Limb (tissue), 2 donors: Measurements from ENCODE around the gene ARHGEF9.
"Not testable (repeated sequence)": the region's sequence is repeated elsewhere in the genome, so short reads cannot be mapped to it uniquely, and the experiment has no call there.

Experiments used
- DNase-seq, 2 donors: peaks; one replicate each; pipeline ENCODE4 v3.0.0-alpha.2; 2016; ENCODE audit errors: extremely low spot score in 2 of 2

ARHGEF9 gene

DNA sequence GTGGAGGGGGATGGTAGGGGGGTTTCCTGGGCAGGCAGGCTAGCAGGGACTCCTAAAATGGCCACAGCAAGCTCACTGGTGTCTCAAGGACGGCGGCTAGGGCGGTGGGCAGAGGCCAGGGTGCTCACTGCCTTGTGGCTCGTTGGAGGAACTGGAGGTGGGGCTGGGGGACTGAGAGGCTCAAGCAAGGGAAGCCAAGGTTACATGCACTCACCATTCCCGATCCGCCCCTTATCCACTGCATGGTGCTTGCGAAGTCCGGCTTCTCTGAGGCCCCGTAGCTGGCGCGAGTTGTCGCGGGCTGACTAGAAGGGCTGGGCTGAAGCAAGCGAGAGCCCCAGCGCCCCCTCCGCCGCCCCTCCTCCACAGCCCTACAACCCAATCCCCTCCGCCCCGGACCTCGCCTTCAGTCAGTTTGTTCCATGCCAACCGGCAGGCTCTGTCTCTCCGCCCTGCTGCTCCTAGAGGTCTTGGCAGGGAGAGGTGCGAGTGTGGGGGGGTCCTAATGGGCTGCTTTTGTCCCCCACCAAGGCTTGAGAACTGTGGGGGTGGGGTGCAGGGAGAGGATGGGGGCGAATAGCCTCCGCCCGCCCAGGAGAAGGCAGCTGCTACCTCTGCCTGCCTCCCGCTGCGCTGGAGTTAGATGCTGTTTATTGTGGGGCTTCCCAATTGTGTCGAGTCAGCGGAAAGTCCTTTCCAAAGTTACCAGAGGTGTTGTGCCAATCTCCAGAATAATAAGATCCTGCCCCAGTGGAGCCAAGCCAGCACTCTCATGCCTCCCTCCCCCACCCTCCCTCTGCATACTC lies at the start of gene ARHGEF9:
TSS of gene ARHGEF9 (minus strand) at position 313 of the 806 bp plus-strand sequence. CDS start at position 244, 69 bp downstream.
- peak; percentile 32 to 76 for DNase-seq

GRCh38 chrX:63825446-63825845 lies 40.4 kb upstream of the ARHGEF9 start:
- not testable (repeated sequence) for DNase-seq

- no peak for DNase-seq
These were observed 33.1 kb upstream of the ARHGEF9 start for GRCh38 chrX:63818156-63818555.

- DNase-seq: no peak
These were observed 32.7 kb upstream of the ARHGEF9 start for GRCh38 chrX:63817696-63818095.

GRCh38 chrX:63812823-63813222 lies 27.8 kb upstream of the ARHGEF9 start:
- DNase-seq: no peak

GRCh38 chrX:63810746-63811145 lies 25.7 kb upstream of the ARHGEF9 start:
- DNase-seq: no peak

DNA sequence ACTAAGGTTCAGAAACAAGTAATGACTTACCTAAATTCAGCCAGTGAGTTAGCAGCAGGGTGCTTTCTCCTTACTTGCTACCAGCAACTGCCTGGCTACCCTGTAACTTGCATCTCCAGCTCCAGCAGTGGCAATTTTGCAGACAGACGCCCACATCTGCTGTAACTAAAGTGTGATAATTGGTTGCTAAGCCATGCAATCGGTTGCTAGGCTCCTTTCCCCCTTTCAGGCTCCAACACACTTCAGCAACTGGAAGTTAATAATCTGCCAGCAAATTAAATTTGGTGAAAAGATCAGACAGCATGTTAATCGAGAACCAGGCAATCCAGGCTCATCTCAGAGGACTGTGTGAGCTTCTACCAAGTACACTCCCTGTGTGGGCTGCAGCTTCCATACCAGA lies 24.2 kb upstream of the ARHGEF9 start:
- no peak for DNase-seq

DNA sequence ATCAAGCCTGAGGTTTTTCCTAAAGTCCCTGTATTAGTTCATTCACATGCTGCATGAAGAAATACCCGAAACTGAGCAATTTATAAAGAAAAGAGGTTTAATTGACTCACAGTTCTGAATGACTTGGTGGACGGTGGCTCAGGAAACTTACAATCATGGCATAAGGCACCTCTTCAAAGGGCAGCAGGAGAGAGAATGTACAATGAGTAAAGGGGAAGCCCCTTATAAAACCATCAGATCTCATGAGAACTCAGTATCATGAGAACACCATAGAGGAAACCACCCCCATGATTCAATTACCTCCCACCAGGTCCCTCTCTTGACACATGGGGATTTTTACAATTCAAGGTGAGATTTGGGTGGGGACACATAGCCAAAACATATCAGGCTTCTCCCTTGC lies 10.4 kb upstream of the ARHGEF9 start:
- DNase-seq: not testable (repeated sequence)

GRCh38 chrX:63785708-63786040 lies 660 bp upstream of the ARHGEF9 start:
- no peak for DNase-seq

DNA sequence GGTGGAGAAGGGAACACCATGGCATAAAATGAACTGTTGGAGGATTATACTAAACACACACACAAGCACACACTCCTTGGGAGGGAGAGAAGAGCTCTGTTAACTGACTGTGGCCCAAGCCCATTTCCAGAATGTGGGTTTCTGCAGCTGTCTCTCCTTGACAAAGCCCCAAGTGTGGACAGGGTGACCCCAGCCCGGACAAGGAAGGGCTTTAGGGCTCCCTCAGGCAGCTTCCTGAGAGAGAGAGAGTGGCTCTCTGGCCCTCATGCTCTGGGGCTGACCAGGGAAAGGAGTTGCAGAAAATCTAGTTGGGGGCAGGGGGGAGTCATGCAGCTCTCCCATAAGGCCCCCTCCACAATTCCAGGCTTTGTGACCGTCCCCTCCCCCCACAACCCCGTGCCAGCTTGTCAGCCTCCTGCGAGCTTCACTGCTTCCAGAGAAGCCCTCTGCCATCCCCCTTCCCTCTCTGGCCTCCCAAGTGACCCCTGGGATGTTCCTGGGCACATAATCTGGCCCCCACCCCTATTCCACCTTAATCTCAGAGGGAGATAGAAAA lies 590 bp downstream of the ARHGEF9 start:
- peak in 1 of 2 donors; percentile 39 for DNase-seq

DNA sequence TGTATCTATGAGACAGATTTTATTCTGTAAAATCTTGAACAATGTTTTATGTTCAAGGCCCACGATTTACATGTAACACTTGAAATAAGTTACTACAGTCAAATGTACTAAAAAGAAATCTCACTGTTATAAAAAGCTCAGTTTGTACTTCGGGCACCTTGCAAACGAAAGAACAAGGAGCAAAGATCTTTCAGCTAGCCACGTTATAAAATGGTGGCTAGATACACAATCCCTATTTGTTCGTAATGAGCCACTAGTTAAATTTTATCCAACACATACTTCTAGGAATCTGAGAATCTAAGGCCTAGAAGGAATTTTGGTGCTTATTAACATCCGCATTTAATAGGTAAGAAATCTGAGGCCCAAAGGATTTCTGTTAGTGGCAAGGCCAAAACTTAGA lies 2.5 kb downstream of the ARHGEF9 start:
- DNase-seq: no peak

- DNase-seq: no peak
These were observed 16.3 kb downstream of the ARHGEF9 start for GRCh38 chrX:63768760-63769159.

DNA sequence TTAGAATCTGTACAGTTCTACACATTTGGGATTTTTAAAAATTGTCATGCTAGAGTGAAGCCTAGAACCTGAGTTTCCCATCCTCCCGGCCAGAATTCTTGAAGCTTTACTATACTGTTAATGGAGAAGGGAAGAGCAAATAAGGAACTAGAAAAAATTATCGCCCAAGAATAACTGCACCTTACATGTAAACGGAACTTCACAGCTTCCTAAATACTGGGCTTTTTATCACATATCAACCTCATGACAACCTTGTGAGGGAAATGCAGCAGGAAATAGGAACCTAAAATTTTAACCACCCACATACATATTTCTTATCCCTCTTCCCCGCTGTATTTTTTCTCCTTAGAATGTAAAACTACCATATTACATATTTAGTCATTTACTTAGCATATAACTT lies 19.3 kb downstream of the ARHGEF9 start:
- no peak for DNase-seq

GRCh38 chrX:63764946-63765345 lies 20.1 kb downstream of the ARHGEF9 start:
- DNase-seq: no peak

GRCh38 chrX:63761639-63762038 lies 23.4 kb downstream of the ARHGEF9 start:
- DNase-seq: no peak

DNA sequence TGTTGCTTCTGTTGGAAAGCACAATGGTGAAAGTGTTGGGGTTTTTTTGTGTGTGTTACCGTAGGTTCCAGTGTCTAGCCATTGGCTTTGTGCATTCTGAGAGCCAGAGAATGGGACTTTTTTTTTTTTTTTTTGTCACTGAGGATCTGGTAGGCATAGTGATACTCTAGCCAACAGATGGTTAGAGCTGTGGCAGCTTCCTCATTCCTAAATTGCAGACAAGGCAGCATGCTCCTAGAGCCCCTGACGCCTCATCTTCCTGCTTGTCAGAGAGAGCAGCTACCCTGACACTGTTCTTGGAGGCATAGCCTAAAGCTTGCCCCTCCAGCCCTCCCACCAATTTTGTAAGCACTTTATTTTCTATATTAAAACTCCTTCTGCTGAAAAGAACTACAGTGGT lies 27.0 kb downstream of the ARHGEF9 start:
- no peak for DNase-seq

DNA sequence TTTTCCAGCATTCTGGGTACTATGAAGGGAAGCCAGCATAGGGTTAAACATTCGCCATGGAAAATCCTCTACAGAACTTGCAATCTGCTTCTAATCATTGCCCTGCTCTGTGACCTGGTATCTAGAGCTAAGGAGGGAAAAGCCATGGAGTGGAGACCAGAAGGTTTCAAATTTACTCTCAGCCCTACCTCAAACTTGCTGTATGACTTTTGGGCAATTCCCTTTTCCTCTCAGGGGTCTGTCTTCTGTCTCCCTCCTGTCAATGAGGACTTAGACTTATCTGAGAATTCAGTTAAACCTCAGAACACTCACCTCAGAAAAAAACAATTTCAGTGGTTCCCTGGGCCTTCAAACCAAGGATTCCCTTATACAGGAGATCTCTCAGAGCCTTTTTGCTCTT lies 29.1 kb downstream of the ARHGEF9 start:
- no peak for DNase-seq

DNA sequence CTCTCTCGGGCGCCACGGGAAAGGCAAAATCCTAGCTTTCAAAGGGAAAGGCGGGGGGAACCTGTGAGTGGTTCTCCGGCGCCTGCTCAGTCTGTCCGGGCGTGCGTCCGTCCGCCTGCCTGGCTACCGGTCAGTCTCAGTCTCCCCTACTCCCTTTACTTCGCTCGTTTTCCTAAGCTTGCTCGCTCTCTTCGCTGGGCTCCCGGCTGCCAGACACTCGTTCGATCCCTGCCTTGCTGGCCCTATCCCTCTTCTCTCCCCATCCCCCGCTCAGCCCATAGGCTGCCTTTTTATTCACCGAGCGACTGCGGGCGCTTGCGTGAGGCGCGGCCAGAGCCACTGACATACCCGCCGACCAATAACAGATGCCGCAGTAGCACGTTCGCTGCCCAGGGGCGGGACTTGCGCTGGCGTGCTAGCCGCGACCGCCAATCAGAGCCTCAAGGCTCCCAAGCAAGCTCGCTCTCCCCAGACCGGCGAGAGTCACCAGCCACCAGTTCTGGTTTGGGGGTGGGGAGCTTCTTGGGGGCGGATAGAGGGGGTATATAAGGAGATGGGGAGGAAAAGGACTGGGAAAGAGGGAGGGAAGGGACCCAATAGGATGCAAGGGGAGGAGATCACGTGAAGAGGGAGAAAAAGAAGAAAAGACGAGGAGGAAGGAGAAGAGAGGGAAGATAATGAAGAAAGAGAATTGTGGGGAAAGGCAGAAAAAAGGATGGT lies 30.0 kb downstream of the ARHGEF9 start:
- peak; percentile 85 to 89 for DNase-seq

DNA sequence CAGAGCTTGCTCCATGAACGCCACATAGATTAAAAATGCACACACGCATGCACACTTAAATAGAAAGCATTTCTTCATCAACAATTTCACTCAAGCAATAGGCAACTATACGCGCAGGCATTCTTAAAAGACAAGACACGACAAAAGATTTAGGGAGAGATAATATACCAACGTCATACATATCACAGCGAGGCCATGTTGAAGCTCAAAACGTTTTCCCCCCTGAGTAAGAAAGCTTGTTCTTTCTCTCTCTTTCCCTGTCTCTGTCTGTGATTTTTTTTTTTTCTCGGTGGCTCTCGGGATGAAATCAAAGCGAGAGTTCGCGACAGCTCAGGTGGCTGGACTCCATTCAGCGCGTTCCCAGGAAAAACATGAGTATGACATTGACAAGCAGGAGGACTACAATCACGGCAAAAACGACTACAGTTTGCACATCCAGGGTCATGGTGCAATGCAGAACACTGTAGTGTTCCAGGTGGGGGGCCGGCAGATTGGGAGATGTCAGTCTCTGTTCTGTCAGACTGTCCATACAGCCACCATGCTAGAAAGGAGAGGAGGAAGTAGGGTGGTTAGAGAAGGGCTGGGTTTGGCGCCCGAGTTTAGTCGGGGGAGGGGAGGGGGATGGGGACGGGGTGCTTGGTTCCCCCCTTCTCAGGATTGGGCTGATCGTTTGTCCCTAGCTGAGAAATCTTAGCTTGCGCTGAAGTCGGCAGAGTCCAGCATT lies 30.7 kb downstream of the ARHGEF9 start:
- DNase-seq: no peak

DNA sequence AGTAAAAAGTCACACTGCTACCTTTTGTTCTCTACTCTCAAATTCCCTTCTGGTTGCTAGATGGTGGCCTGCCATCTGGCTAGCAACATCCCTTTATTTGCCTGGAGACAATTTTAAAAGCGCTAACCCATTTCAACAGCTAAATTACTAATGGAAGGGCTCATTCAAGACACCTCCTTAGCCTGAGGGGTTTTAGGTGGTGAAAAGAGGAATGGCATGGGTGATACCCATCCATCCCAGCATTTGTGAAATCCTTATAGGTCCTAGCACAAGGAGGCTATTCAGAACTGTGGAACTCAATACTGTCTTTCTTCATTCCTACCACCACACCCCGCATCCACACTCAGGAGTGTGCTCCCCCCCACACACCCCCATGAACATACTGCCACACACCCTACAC lies 33.5 kb downstream of the ARHGEF9 start:
- peak in 1 of 2 donors; percentile 27 for DNase-seq

DNA sequence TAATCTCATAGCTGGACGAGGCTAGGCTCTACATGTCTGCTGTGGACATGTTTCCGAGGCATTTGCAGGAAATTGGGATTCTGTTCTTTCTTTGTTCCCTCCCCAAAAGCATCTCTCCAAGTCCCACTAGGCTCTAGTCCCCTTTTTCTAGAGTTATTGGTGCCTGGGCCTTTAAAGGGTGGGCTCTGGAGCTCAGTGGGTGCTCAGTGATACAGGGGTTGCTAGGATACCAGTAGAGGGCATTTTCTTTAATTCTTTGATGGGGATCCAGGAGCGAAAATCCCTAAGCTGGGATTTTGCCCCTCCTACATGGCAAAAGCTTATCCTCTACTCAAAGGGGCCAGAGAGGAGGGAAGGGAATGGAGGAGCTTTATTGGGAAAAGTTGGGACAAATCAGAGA lies 34.2 kb downstream of the ARHGEF9 start:
- DNase-seq: peak in 1 of 2 donors; percentile 26

GRCh38 chrX:63747331-63747730 lies 37.7 kb downstream of the ARHGEF9 start:
- no peak for DNase-seq
